ENCODE data around the gene SLC37A1.

GRCh38 chr21:42630626-42631025, 117.0 kb downstream of the SLC37A1 start:
- no peak for TF ChIP-seq CTCF (tag by site-specific recombination; IDR thresholded peaks at IDR 0.05)
- no peak for TF ChIP-seq ZNF747 (tag by site-specific recombination; IDR thresholded peaks at IDR 0.05)
- TF ChIP-seq MEIS1 (CRISPR knock-in tag; IDR thresholded peaks at IDR 0.05; ENCODE audit: borderline replicate concordance): no peak
- no peak for TF ChIP-seq SP7 (tag by site-specific recombination; IDR thresholded peaks at IDR 0.05)
- no peak for TF ChIP-seq ZNF2 (tag by site-specific recombination; IDR thresholded peaks at IDR 0.05)
- no peak for TF ChIP-seq REST (tag by site-specific recombination; IDR thresholded peaks at IDR 0.05)
- TF ChIP-seq YY1 (tag by site-specific recombination; IDR thresholded peaks at IDR 0.05): no peak
- TF ChIP-seq ZNF660 (tag by site-specific recombination; IDR thresholded peaks at IDR 0.05): no peak
- TF ChIP-seq ZNF624 (tag by site-specific recombination; IDR thresholded peaks at IDR 0.05): no peak
